Ovary (tissue), 9 donors: ENCODE data around the gene KRTAP9-7. TPM values are rescaled to one million over a fixed set of nuclear protein-coding genes. Genes with fewer than 3 reads are reported as not detected.

ENCODE experiments used
- DNase-seq, 5 donors: peaks; one replicate each; pipeline ENCODE4 v3.0.0-alpha.2; 2019 to 2020
- H3K27ac ChIP-seq, 2 donors: fragments of 200-600 bp; one replicate each; pipeline versions ENCODE4 v1.5.1 to v1.8.0; 2019 to 2022
- H3K27me3 ChIP-seq: fragments of 200-600 bp; one replicate; pipeline ENCODE4 v1.8.0; 2022
- H3K36me3 ChIP-seq: fragments of 200-600 bp; sonication (generic); one replicate; pipeline ENCODE4 v1.5.1; 2019
- H3K4me1 ChIP-seq: one replicate; pipeline ENCODE4 v1.8.1; 2013; ENCODE audit warnings: mild to moderate bottlenecking, moderate library complexity; ENCODE audit not compliant: insufficient read depth
- H3K4me3 ChIP-seq: fragments of 200-600 bp; sonication (generic); one replicate; pipeline ENCODE4 v1.5.1; 2017
- H3K9me3 ChIP-seq, 2 donors: fragments of 200-600 bp in 1 of 2; sonication (generic) in 1 of 2; one replicate each; pipeline versions ENCODE4 v1.5.1 to v1.8.1; 2013 to 2019; ENCODE audit warnings: mild to moderate bottlenecking in 1 of 2, moderate library complexity in 1 of 2
- EP300 ChIP-seq: sonication (generic); formaldehyde crosslinking; IDR thresholded peaks from one replicate; pipeline ENCODE4 v1.6.1; 2017; ENCODE audit warnings: antibody characterized with exemption
- POLR2A ChIP-seq: fragments of 450-650 bp; IDR thresholded peaks from one replicate; pipeline ENCODE4 v1.6.1; 2017; ENCODE audit warnings: antibody characterized with exemption, mild to moderate bottlenecking, moderate library complexity
- WGBS, 3 donors: extraction: QIAGEN DNeasy Blood & Tissue Kit in 1 of 3; methylation state at CpG; one replicate each; pipeline versions ENCODE4 v1.1.5 to v1.1.7; 2013 to 2017; 5-methylcytosine and 5-hydroxymethylcytosine counted together
- intact Hi-C, 4 donors: fragments of 100-400 bp; cut with DNase I; formaldehyde crosslinking; loops; one replicate each; pipeline versions ENCODE4 v1.11.0 to v1.15.1; 2022 to 2023
- polyA plus RNA-seq, 2 donors: library from polyadenylated mRNA; stranded (reverse); fragments of 200-250 nt in 1 of 2; fragments of 350-450 nt in 1 of 2; fragmentation: Illumina TruSeq in 1 of 2; extraction: RNeasy Lipid Tissue Mini Kit (QIAGEN cat#74804) in 1 of 2; gene quantifications; one replicate each; pipeline ENCODE4 v1.2.3, GENCODE V29; 2013 to 2014
- total RNA-seq, 7 donors: library from RNA; depleted of rRNA in 2 of 7; stranded (reverse); fragments of >200 nt in 2 of 7; fragmentation: NEBNext Ultra II Directional in 3 of 7; extraction: Animal tissue kit (Norgen Biotek cat#: 25700) in 3 of 7; gene quantifications; one replicate each; pipeline versions ENCODE4 v1.1.0 to v1.2.4, GENCODE V29; 2016 to 2023
- TF ChIP-seq, protein P1 (sequence below), 3 donors: fragments of 450-650 bp in 2 of 3; fragments of 200-600 bp in 1 of 3; IDR thresholded peaks; one replicate each; pipeline versions ENCODE4 v1.5.1 to v1.8.0; 2016 to 2022; ENCODE audit warnings: antibody characterized with exemption in 3 of 3, mild to moderate bottlenecking in 1 of 3
- donor health status: DM: no; HTN: no; CAD: no; lungs with moderate emphysema.
- donor health status: DM: no; HTN: no; CAD: no.
- donor health status: Bipolar disorder and iron deficiency.
- donor health status: DM: yes; HTN: yes; CAD: no.
- donor health status: DM: no; HTN: no; CAD: no.
- donor health status: DM: yes; HTN: yes; CAD: no.

KRTAP9-7 gene
- total and polyA plus RNA-seq, 9 donors, result not detected

DNA sequence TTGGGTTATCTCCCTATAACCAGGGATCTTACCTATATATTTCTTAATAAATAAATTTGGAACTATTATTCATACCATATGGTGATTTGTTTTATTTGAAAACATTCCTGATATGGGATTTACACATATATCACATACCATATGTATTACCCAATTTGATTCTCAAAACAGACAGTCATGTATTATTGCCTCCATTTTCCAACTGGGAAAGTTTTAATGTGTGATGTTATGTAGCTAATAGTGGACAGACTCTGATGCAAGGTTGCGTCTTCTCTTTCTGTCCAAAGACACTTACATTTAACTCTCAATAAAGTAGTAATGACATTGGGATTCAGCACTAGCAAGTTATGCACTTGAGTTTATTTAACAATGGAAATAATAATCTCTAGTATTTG, 19.2 kb upstream of the KRTAP9-7 start:
- no peaks in the 10 kb centered on the region for H3K36me3 ChIP-seq

GRCh38 chr17:41258406-41258805, 17.1 kb upstream of the KRTAP9-7 start:
- DNase-seq, result no peak
- no peak for TF ChIP-seq POLR2A
- TF ChIP-seq, protein P1, sequence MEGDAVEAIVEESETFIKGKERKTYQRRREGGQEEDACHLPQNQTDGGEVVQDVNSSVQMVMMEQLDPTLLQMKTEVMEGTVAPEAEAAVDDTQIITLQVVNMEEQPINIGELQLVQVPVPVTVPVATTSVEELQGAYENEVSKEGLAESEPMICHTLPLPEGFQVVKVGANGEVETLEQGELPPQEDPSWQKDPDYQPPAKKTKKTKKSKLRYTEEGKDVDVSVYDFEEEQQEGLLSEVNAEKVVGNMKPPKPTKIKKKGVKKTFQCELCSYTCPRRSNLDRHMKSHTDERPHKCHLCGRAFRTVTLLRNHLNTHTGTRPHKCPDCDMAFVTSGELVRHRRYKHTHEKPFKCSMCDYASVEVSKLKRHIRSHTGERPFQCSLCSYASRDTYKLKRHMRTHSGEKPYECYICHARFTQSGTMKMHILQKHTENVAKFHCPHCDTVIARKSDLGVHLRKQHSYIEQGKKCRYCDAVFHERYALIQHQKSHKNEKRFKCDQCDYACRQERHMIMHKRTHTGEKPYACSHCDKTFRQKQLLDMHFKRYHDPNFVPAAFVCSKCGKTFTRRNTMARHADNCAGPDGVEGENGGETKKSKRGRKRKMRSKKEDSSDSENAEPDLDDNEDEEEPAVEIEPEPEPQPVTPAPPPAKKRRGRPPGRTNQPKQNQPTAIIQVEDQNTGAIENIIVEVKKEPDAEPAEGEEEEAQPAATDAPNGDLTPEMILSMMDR (IDR thresholded peaks at IDR 0.05), result no peak
- no peak for TF ChIP-seq EP300
- Histone ChIP-seq H3K4me1 (no peaks in the 10 kb centered on the region), H3K27me3 (no peaks in the 10 kb centered on the region), H3K27ac (no peak overlapping the region), H3K9me3 (no peaks in the 10 kb centered on the region), H3K36me3 (no peaks in the 10 kb centered on the region), H3K4me3 (no peak overlapping the region)
- intact Hi-C loops, result no loop called here

More for the DNA sequence above, 19.2 kb upstream of the KRTAP9-7 start:
- no peak for DNase-seq
- H3K27ac ChIP-seq, result no peak overlapping the region
- no peak for TF ChIP-seq EP300
- TF ChIP-seq, protein P1 (IDR thresholded peaks at IDR 0.05), result no peak
- TF ChIP-seq POLR2A, result no peak
- no peaks in the 10 kb centered on the region for H3K27me3 ChIP-seq
- intact Hi-C loops, result no loop called here
- no peaks in the 10 kb centered on the region for H3K9me3 ChIP-seq
- H3K4me3 ChIP-seq, result no peak overlapping the region
- 91 to 97% (median 94%) methylated on average over 1 of the region's 1 CpG for WGBS, 3 donors
- no peaks in the 10 kb centered on the region for H3K4me1 ChIP-seq

DNA sequence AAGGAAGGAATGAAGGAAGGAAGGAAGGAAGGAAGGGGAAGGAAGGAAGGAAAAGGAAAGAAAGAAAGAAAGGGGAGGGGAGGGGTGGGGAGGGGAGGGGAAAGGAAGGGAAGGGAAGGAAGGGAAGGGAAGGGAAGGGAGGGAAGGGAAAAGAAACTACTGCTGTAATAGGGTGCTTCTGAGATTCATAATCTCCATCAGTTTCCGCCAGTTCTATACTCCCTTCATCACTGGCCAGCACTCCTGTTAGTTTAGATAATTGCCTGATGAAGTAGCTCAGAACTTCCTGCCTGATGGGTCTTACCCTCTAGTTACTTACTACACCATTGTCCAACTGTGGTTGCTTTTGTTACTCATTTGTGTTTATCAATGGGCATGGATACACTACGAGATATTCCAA, 12.3 kb upstream of the KRTAP9-7 start:
- intact Hi-C loops, result no loop called here
- H3K4me1 ChIP-seq, result no peaks in the 10 kb centered on the region
- no peaks in the 10 kb centered on the region for H3K27me3 ChIP-seq
- TF ChIP-seq, protein P1 (IDR thresholded peaks at IDR 0.05), result no peak
- no peak for TF ChIP-seq POLR2A
- no peak for TF ChIP-seq EP300
- DNase-seq, result no peak
- 75 to 88% (median 75%) methylated on average over 2 of the region's 2 CpGs for WGBS, 3 donors
- H3K27ac ChIP-seq, result no peak overlapping the region
- H3K9me3 ChIP-seq, result no peaks in the 10 kb centered on the region
- H3K36me3 ChIP-seq, result no peaks in the 10 kb centered on the region
- no peak overlapping the region for H3K4me3 ChIP-seq

DNA sequence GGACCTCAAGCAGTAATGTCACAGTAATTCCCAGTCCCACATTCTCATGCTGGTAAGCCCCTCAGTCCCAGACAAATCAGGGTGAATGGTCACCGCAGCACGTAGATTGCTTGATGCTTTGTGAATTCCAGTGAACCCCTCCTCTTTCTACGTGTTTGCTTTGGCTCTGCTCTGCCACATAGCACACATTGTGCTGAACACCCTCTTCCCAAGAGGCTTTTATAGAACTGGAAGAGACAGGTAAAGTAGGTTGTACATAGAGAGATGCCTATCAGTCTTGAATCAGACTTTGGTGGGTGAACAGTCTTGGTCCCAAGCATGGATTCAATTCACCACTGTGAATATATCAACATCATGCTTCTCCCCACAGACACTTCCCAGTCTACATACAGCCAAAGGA, 10.9 kb upstream of the KRTAP9-7 start:
- Histone ChIP-seq H3K4me3 (no peak overlapping the region), H3K4me1 (no peaks in the 10 kb centered on the region), H3K36me3 (no peaks in the 10 kb centered on the region), H3K9me3 (no peaks in the 10 kb centered on the region), H3K27ac (no peak overlapping the region), H3K27me3 (no peaks in the 10 kb centered on the region)
- 74 to 81% (median 76%) methylated on average over 3 of the region's 3 CpGs for WGBS, 3 donors
- intact Hi-C loops, result no loop called here
- no peak for DNase-seq
- TF ChIP-seq, protein P1 (IDR thresholded peaks at IDR 0.05), result no peak
- TF ChIP-seq EP300 (no peak), POLR2A (no peak)

GRCh38 chr17:41265078-41265477, 10.4 kb upstream of the KRTAP9-7 start, which contains the start of gene KRTAP9-6:
Gene KRTAP9-6, plus strand, starts transcription at chr17:41265378. Its CDS starts 0 bp downstream, at chr17:41265378.
- Histone ChIP-seq H3K27me3 (no peaks in the 10 kb centered on the region), H3K27ac (no peak within 1 kb of the TSS), H3K4me3 (no peak within 1 kb of the TSS), H3K9me3 (no peaks in the 10 kb centered on the region), H3K4me1 (no peaks in the 10 kb centered on the region), H3K36me3 (no peaks in the 10 kb centered on the region)
- WGBS, 3 donors, result 31 to 45% (median 37%) methylated on average over 2 of the region's 2 CpGs
- no peak for DNase-seq
- TF ChIP-seq EP300 (no peak), POLR2A (no peak)
- TF ChIP-seq, protein P1 (IDR thresholded peaks at IDR 0.05), result no peak
- intact Hi-C loops, result no loop called here
